GM12878 (cell line): ENCODE data around the gene IER5L.

Source experiments
- ASH2L ChIP-seq: fragments of 300-600, 200-600 bp; sonication (generic); IDR thresholded peaks from 2 replicates; pipeline ENCODE4 v1.6.1; 2017; ENCODE audit warnings: low read depth, mild to moderate bottlenecking, borderline replicate concordance
- CEBPB ChIP-seq, 2 experiments: fragments of 150-350 bp in 1 of 2; IDR thresholded peaks; 2 replicates each; pipeline ENCODE4 v1.6.1; 2012 to 2014; ENCODE audit warnings: low read depth in 2 of 2, low read length in 2 of 2, borderline replicate concordance in 1 of 2, inconsistent platforms in 1 of 2
- EGR1 ChIP-seq, 2 experiments: IDR thresholded peaks; 1 replicate in 1 of 2; 2 replicates in 1 of 2; pipeline ENCODE4 v1.6.1; 2011 to 2012; ENCODE audit warnings: low read depth in 2 of 2, low read length in 2 of 2, borderline replicate concordance in 1 of 2, mild to moderate bottlenecking in 1 of 2, moderate library complexity in 1 of 2
- ESRRA ChIP-seq: IDR thresholded peaks from 2 replicates; pipeline ENCODE4 v1.6.1; 2012; ENCODE audit warnings: mild to moderate bottlenecking, low read length, improper control_type of control experiment
- POLR2A ChIP-seq: IDR thresholded peaks from 2 replicates; pipeline ENCODE4 v1.6.1; 2011; ENCODE audit warnings: low read depth, mild to moderate bottlenecking, low read length
- POLR2AphosphoS2 ChIP-seq: IDR thresholded peaks from 2 replicates; pipeline ENCODE4 v1.6.1; 2011; ENCODE audit warnings: low read depth, mild to moderate bottlenecking, low read length, improper control_type of control experiment, moderate library complexity
- POLR2AphosphoS5 ChIP-seq: IDR thresholded peaks from 2 replicates; pipeline ENCODE4 v1.6.1; 2011; ENCODE audit warnings: mild to moderate bottlenecking, low read length, inconsistent platforms
- SPI1 ChIP-seq: IDR thresholded peaks from 2 replicates; pipeline ENCODE4 v1.6.1; 2011; ENCODE audit warnings: low read depth, mild to moderate bottlenecking, low read length, moderate library complexity, borderline replicate concordance; ENCODE audit not compliant: insufficient read depth
- TCF12 ChIP-seq: IDR thresholded peaks from 2 replicates; pipeline ENCODE4 v1.6.1; 2011; ENCODE audit warnings: low read depth, mild to moderate bottlenecking, low read length
- TF ChIP-seq, protein P1 (sequence below): IDR thresholded peaks from 2 replicates; pipeline ENCODE4 v1.6.1; 2011; ENCODE audit warnings: mild to moderate bottlenecking, low read depth, low read length, moderate library complexity; ENCODE audit not compliant: insufficient replicate concordance
- TF ChIP-seq, protein P2 (sequence below): IDR thresholded peaks from 2 replicates; pipeline ENCODE4 v1.6.1; 2012; ENCODE audit warnings: mild to moderate bottlenecking, low read depth, low read length
- TF ChIP-seq, protein P3 (sequence below), 3 experiments: IDR thresholded peaks in 2 of 3; conservative IDR thresholded peaks in 1 of 3; 2 replicates each; pipeline ENCODE4 v1.5.1; 2011; ENCODE audit warnings: low read depth in 3 of 3, low read length in 3 of 3, mild to moderate bottlenecking in 3 of 3, control low read depth in 2 of 3, moderate library complexity in 2 of 3, inconsistent platforms in 1 of 3, mixed read lengths in 1 of 3; ENCODE audit not compliant: control insufficient read depth in 2 of 3, insufficient read depth in 1 of 3; ENCODE audit errors: extremely low read depth in 1 of 3
- TF ChIP-seq, protein P4 (sequence below): fragments of 450-650 bp; IDR thresholded peaks from 2 replicates; pipeline ENCODE4 v1.6.1; 2016; ENCODE audit warnings: mild to moderate bottlenecking, moderate library complexity, borderline replicate concordance

DNA sequence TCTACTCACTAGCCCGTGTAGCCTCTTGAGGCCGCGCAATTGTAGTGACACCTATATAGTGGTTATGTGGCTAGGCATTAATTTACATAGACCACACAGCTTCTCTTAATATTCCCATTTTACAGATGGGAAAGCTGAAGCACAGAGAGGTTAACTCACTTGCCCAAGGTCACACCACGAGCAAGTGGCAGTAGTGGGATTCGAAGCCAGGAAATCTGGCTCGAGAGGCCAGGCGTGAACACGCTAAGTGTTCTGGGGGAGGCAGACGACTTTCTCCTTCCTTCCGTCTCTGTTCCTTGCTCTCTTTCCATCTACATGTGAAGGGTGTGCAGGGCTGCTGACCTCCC lies 49.8 kb upstream of the IER5L start:
- TF ChIP-seq, protein P1, sequence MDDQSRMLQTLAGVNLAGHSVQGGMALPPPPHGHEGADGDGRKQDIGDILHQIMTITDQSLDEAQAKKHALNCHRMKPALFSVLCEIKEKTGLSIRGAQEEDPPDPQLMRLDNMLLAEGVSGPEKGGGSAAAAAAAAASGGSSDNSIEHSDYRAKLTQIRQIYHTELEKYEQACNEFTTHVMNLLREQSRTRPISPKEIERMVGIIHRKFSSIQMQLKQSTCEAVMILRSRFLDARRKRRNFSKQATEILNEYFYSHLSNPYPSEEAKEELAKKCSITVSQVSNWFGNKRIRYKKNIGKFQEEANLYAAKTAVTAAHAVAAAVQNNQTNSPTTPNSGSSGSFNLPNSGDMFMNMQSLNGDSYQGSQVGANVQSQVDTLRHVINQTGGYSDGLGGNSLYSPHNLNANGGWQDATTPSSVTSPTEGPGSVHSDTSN, result no peak
- TF ChIP-seq POLR2A (no peak), ASH2L (no peak), EGR1 (IDR thresholded peaks at IDR 0.05; ENCODE audit: borderline replicate concordance in 1 of 2, low read depth in 2 of 2, low read length in 2 of 2) (no peak), TCF12 (no peak), POLR2AphosphoS2 (no peak), CEBPB (IDR thresholded peaks at IDR 0.05; ENCODE audit: borderline replicate concordance in 1 of 2, low read depth in 2 of 2, low read length in 2 of 2) (no peak), POLR2AphosphoS5 (no peak), ESRRA (no peak), SPI1 (no peak)
- TF ChIP-seq, protein P2, sequence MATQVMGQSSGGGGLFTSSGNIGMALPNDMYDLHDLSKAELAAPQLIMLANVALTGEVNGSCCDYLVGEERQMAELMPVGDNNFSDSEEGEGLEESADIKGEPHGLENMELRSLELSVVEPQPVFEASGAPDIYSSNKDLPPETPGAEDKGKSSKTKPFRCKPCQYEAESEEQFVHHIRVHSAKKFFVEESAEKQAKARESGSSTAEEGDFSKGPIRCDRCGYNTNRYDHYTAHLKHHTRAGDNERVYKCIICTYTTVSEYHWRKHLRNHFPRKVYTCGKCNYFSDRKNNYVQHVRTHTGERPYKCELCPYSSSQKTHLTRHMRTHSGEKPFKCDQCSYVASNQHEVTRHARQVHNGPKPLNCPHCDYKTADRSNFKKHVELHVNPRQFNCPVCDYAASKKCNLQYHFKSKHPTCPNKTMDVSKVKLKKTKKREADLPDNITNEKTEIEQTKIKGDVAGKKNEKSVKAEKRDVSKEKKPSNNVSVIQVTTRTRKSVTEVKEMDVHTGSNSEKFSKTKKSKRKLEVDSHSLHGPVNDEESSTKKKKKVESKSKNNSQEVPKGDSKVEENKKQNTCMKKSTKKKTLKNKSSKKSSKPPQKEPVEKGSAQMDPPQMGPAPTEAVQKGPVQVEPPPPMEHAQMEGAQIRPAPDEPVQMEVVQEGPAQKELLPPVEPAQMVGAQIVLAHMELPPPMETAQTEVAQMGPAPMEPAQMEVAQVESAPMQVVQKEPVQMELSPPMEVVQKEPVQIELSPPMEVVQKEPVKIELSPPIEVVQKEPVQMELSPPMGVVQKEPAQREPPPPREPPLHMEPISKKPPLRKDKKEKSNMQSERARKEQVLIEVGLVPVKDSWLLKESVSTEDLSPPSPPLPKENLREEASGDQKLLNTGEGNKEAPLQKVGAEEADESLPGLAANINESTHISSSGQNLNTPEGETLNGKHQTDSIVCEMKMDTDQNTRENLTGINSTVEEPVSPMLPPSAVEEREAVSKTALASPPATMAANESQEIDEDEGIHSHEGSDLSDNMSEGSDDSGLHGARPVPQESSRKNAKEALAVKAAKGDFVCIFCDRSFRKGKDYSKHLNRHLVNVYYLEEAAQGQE, result no peak
- TF ChIP-seq, protein P3, sequence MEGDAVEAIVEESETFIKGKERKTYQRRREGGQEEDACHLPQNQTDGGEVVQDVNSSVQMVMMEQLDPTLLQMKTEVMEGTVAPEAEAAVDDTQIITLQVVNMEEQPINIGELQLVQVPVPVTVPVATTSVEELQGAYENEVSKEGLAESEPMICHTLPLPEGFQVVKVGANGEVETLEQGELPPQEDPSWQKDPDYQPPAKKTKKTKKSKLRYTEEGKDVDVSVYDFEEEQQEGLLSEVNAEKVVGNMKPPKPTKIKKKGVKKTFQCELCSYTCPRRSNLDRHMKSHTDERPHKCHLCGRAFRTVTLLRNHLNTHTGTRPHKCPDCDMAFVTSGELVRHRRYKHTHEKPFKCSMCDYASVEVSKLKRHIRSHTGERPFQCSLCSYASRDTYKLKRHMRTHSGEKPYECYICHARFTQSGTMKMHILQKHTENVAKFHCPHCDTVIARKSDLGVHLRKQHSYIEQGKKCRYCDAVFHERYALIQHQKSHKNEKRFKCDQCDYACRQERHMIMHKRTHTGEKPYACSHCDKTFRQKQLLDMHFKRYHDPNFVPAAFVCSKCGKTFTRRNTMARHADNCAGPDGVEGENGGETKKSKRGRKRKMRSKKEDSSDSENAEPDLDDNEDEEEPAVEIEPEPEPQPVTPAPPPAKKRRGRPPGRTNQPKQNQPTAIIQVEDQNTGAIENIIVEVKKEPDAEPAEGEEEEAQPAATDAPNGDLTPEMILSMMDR (IDR thresholded peaks at IDR 0.05 in 2 of 3, conservative IDR thresholded peaks at IDR 0.05 in 1 of 3; ENCODE audit: control insufficient read depth in 2 of 3, extremely low read depth in 1 of 3, insufficient read depth in 1 of 3, low read depth in 3 of 3, low read length in 3 of 3), result no peak
- TF ChIP-seq, protein P4, sequence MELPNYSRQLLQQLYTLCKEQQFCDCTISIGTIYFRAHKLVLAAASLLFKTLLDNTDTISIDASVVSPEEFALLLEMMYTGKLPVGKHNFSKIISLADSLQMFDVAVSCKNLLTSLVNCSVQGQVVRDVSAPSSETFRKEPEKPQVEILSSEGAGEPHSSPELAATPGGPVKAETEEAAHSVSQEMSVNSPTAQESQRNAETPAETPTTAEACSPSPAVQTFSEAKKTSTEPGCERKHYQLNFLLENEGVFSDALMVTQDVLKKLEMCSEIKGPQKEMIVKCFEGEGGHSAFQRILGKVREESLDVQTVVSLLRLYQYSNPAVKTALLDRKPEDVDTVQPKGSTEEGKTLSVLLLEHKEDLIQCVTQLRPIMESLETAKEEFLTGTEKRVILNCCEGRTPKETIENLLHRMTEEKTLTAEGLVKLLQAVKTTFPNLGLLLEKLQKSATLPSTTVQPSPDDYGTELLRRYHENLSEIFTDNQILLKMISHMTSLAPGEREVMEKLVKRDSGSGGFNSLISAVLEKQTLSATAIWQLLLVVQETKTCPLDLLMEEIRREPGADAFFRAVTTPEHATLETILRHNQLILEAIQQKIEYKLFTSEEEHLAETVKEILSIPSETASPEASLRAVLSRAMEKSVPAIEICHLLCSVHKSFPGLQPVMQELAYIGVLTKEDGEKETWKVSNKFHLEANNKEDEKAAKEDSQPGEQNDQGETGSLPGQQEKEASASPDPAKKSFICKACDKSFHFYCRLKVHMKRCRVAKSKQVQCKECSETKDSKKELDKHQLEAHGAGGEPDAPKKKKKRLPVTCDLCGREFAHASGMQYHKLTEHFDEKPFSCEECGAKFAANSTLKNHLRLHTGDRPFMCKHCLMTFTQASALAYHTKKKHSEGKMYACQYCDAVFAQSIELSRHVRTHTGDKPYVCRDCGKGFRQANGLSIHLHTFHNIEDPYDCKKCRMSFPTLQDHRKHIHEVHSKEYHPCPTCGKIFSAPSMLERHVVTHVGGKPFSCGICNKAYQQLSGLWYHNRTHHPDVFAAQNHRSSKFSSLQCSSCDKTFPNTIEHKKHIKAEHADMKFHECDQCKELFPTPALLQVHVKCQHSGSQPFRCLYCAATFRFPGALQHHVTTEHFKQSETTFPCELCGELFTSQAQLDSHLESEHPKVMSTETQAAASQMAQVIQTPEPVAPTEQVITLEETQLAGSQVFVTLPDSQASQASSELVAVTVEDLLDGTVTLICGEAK, result no peak
